ENCODE data around the gene RAB1A. TPM values are rescaled to one million over a fixed set of nuclear protein-coding genes. Genes with fewer than 3 reads are reported as not detected.

Gene RAB1A
- total and polyA plus RNA-seq, 2 of the 13 experiments (the other 11 are each of a cell fraction or from before 2014, with no cell fraction given), result 206 to 226 TPM

DNA sequence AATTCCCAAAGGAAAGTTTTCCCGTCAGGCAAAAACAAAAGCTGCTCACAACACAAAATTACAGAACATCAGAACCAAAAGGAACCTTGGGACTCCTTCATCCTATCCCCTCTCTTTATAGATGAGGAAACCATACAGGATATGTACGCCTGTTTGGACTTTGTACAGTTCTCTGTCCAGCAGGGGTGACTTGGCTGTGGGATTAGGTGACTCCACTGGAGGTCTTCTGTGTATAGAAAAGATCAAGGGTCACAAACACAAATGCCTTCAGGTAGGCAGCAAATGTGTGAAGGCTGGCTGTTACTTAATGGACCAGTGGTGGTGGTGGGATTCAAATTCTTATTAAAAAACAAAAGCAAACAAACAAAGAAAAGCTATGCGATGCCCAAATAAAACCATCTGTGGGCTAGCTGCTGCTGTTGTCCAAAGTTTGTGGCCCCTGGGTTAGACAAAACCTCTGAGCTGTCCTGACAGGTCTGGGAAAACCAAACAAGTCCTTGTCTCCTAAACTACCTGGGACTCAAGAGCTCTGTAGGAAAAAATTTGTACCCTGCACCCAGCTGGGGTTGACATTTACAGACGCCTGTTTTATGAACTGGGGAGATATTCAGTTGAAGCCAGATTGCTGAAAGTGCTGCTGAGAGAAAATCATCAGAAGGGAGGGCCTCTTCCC is 75.0 kb downstream of the RAB1A start (continued):
- TF ChIP-seq ERF (CRISPR knock-in tag; IDR thresholded peaks at IDR 0.05), result no peak
- TF ChIP-seq CBX2 (IDR thresholded peaks at IDR 0.05; ENCODE audit: low read depth, low read length), result no peak
- TF ChIP-seq CBX2 (CRISPR knock-in tag; IDR thresholded peaks at IDR 0.05; ENCODE audit: low read depth), result no peak
- peak; percentile 33; the same call in 1 of the 2 replicates for TF ChIP-seq MED1 (CRISPR knock-in tag; IDR thresholded peaks at IDR 0.05)
- 0 out of 2 replicates have a peak, but pooled peaks have one; percentile 21 for TF ChIP-seq KLF6 (CRISPR knock-in tag; IDR thresholded peaks at IDR 0.05)
- no peak; the same call in 1 of the 2 replicates for TF ChIP-seq CCDC6 (CRISPR knock-in tag; IDR thresholded peaks at IDR 0.05)
- TF ChIP-seq ZNF703 (CRISPR knock-in tag; IDR thresholded peaks at IDR 0.05; ENCODE audit: borderline replicate concordance), result no peak
- no peak for TF ChIP-seq NCOA5 (CRISPR knock-in tag; IDR thresholded peaks at IDR 0.05)
- 0 out of 2 replicates have a peak, but pooled peaks have one; percentile 15 for TF ChIP-seq ZNF558 (CRISPR knock-in tag; IDR thresholded peaks at IDR 0.05; ENCODE audit: borderline replicate concordance)
- TF ChIP-seq SALL1 (CRISPR knock-in tag; IDR thresholded peaks at IDR 0.05), result peak; percentile 20; the same call in 1 of the 2 replicates
- TF ChIP-seq ZSCAN29 (CRISPR knock-in tag; conservative IDR thresholded peaks at IDR 0.05), result no peak
- TF ChIP-seq, protein P1, sequence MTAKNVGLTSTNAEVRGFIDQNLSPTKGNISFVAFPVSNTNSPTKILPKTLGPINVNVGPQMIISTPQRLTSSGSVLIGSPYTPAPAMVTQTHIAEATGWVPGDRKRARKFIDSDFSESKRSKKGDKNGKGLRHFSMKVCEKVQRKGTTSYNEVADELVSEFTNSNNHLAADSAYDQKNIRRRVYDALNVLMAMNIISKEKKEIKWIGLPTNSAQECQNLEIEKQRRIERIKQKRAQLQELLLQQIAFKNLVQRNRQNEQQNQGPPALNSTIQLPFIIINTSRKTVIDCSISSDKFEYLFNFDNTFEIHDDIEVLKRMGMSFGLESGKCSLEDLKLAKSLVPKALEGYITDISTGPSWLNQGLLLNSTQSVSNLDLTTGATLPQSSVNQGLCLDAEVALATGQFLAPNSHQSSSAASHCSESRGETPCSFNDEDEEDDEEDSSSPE (CRISPR knock-in tag; IDR thresholded peaks at IDR 0.05), result no peak
- TF ChIP-seq TBX2 (CRISPR knock-in tag; IDR thresholded peaks at IDR 0.05; ENCODE audit: borderline replicate concordance), result no peak
- TF ChIP-seq SP4 (CRISPR knock-in tag; IDR thresholded peaks at IDR 0.05), result no peak
- peak; percentile 86; the same call in 1 of the 2 replicates for TF ChIP-seq NCOR1 (IDR thresholded peaks at IDR 0.05; ENCODE audit: borderline replicate concordance, low read length)
- TF ChIP-seq KLF16 (CRISPR knock-in tag; IDR thresholded peaks at IDR 0.05), result 0 out of 4 replicates have a peak, but pooled peaks of 1 of the 2 experiments have one; percentile 25
- TF ChIP-seq ZNF878 (CRISPR knock-in tag; IDR thresholded peaks at IDR 0.05), result peak; percentile 29; the same call in 1 of the 2 replicates
- TF ChIP-seq WIZ (CRISPR knock-in tag; IDR thresholded peaks at IDR 0.05), result 0 out of 2 replicates have a peak, but pooled peaks have one; percentile 59
